AG08395 (cell line): ENCODE results near the gene PTPRD.

Source experiments
- DNase-seq: peaks from one replicate; pipeline ENCODE4 v3.0.0; 2012; ENCODE audit warnings: mixed read lengths, low spot score

Gene PTPRD

GRCh38 chr9:8637626-8638025, 1975.2 kb downstream of the PTPRD start:
- DNase-seq, result no peak

DNA sequence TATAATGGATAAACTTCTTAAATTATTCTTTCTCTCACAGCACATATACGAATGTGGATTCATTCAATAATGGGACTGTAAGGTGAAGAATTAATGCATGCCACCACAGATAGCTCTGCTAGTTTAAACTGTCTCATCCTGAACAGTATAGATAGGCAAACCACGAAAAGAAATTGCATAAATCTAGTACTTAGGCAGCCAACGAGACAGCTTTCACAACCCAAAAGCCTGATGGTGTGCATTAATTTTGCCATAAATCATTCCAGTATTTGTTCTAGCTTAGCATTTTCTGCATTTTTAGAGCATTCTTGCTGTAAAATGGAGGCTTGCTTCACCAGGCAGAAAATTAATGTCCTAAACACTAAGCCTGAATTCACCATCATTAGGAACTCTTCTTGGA, 1979.0 kb downstream of the PTPRD start:
- no peak for DNase-seq

GRCh38 chr9:8632493-8632892, 1980.3 kb downstream of the PTPRD start:
- DNase-seq, result no peak

GRCh38 chr9:8628791-8629190, 1984.0 kb downstream of the PTPRD start:
- no peak for DNase-seq

GRCh38 chr9:8627976-8628679, 1984.7 kb downstream of the PTPRD start:
- no peak for DNase-seq

DNA sequence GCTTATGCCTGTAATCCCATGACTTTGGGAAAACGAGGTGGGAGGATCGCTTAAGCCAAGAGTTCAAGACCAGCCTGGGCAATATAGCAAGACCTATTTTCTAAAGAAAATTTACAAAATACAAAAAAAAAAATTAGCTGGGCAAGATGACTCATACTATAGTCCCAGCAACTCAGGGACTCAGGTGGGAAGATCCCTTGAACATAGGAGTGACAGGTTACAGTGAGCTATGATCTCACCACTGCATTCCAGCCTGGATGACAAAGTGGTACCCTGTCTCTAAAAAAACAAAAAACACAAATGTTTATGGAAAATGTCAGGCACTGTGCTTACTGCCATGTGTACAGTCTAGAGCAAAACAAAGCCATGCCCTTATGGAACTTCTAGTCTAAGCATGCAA, 1989.9 kb downstream of the PTPRD start:
- no peak for DNase-seq

DNA sequence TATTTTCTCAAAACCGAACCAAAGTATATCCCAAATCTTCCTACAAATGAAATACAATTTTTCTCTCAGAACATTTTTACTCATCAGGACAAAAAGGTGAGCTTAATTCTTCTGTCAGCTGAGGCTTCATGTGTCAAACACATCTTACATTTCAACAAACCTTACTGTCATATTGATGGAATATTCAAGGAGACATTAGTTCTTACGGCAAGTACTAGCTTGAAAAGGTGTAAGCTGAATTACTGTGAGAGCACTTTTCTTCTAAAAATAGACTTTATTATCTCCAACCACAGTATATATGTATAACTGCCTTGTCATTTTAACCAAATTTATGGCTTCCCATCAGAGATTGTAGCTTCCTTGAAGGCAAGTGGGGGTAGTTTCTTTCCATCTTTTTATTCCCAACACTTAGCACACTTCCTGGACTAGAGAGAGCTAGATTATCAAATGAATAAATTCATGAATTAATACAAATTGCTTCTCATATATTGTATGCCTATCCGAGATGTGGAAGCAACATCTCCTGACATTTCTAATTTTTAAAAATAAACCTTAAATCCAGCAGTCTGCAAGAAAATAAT, 1990.5 kb downstream of the PTPRD start:
- DNase-seq, result no peak

GRCh38 chr9:8621416-8621815, 1991.4 kb downstream of the PTPRD start:
- DNase-seq, result no peak

GRCh38 chr9:8616414-8616813, 1996.4 kb downstream of the PTPRD start:
- no peak for DNase-seq

DNA sequence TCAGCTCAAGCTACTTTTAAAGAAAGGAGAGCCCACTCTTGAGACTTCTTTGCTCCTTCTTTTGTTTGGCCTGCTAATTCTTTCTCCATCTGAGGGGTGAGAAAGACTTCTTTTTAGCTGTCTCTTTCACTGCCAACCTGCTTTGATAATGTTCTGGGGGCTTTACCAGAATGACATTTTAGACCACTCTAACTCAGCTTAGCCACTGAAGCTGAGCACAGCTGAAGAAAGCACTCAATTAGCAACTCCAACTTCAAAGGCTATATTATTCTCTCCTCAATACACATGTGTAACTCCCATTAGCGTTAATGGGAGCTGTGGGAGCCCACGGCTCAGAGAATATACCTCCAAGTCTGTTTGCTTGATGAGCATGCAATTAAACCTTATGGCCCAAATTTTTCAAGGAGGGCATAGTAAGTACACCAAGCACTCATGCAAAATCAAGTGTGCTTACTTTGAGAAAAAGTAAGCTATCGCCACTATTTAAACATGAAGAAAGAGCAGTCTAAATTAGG, 1997.8 kb downstream of the PTPRD start:
- no peak for DNase-seq

- DNase-seq, result no peak
These were observed 1999.4 kb downstream of the PTPRD start for GRCh38 chr9:8613346-8613825.

DNA sequence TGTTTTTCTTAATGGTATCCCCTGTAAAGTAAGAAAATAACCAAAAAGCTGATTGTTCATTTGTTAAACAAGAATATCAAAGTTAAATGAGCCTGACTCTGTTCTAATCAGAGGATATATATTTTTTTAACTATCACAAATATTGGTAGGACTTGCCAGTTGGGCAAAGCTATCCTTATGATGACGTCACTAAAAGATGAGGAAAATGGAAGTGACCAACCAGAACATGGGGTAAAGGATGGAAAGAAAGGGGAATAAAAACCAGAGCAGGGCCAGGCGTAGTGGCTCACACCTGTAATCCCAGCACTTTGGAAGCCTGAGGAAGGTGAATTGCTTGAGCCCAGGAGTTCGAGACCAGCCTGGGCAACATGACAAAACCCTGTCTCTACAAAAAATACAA, 2001.6 kb downstream of the PTPRD start:
- DNase-seq, result no peak

- no peak for DNase-seq
These were observed 2002.5 kb downstream of the PTPRD start for GRCh38 chr9:8610256-8610655.

DNA sequence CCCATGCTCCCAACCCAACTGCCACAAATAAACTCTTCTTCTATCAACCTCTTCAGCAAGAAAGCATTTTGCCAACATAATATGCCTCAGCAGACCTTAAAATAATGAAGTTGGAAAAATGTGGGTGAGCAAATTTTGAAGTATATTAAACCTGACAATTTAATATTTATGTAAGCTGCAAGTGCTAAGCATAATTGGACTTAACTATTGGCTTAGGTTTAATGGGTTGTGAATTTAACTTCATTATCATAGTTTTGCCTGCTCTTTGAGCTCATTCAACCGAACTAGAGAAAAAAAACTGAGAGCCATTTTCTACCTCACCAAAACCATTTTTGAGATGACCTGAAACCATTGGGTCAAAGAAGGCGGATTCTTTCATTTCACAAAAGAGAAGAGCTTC, 2007.7 kb downstream of the PTPRD start:
- no peak for DNase-seq

DNA sequence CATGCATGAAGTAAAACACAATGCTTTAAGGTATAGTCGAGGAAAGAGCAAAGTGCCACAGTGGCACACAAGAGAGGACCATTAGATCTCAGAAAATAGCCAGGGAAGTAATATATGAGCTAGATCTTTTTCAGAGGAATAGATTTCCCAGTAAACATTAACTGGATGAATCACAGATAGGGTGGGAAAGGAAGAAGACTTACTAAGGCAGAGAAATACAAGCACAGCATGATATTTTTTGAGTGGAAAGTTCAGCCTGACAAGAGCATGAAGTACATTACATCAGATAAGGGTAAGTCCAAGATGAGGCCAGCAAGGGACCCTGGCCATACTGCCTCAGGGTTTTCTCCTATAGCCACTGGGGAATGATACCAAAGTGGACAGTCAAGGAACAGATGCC, 2008.6 kb downstream of the PTPRD start:
- no peak for DNase-seq

DNA sequence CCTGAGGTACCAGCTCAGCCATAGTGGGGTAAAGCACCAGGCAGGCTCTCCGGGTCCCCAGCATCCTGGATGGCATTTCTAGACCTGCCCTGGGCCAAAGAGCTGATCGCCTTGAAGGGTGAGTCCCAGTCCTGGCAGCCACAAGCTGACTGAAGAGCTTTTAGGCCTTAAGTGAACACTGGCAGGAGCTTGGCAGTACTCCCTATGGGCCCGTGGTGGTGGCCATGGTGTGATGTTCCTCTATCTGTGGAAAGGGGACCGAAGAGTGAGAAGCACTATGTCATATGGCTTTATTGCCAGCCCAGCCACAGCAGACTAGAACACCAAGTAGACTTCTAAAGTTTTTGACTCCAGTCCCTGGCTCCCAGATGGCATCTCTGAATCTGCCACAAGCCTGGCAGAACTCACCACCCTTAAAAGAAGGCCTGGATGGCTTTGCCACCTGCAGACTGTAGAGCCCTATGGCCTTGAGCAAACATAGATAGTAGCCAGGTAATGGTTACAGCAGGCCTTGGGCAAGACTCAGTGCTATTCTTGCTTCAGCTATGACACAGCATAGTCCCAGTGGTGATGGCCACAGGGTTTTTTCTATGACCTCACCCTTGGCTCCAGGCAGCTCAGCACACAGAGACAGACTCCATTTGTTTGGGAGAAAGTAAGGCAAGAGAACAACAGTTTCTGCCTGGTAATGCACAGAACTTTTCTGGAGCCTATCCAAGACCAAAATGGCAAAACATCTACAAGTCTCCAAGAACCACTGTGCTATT, 2011.7 kb downstream of the PTPRD start:
- DNase-seq, result no peak

DNA sequence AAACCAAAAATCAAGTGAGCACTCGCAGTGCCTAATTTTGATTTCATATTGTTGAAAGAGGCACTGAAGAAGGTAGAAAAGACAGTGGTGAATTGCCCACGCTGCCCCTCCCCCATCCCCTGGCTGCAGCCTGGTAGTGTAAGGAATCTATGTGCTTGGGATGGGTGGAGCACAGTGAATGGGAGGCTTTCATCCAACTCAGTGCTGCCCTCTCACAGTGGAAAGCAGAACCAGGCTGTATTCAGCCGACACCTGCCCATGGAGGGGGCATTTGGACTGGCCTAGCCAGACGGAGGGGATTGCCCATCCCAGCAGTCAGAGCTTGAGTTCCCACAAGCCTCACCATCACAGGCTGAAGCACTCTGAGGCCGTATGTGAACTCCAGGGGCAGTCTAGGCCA, 2012.9 kb downstream of the PTPRD start:
- no peak for DNase-seq

- no peak for DNase-seq
These were observed 2023.3 kb downstream of the PTPRD start for GRCh38 chr9:8589476-8589875.

GRCh38 chr9:8585036-8585435, 2027.8 kb downstream of the PTPRD start:
- DNase-seq, result no peak

GRCh38 chr9:8579661-8580060, 2033.1 kb downstream of the PTPRD start:
- DNase-seq, result no peak

DNA sequence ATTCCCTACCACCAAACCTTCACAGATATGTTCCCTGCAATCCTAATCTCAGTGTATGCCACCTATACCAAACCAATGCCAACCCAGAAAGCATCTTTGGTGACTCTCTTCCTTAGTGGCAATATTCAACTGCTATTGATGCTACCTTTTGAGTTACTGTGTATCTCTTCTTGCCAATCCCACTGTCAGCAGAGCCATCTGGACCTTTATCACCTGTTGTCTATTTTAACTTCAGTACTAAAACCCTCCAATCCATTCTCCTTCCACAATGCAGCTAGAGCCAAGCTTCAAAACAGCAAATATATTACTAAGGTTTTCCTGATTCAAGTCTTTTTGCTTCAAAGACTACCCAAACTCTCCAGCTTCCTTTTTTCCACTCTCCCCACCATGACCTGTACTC, 2036.1 kb downstream of the PTPRD start:
- DNase-seq, result no peak

DNA sequence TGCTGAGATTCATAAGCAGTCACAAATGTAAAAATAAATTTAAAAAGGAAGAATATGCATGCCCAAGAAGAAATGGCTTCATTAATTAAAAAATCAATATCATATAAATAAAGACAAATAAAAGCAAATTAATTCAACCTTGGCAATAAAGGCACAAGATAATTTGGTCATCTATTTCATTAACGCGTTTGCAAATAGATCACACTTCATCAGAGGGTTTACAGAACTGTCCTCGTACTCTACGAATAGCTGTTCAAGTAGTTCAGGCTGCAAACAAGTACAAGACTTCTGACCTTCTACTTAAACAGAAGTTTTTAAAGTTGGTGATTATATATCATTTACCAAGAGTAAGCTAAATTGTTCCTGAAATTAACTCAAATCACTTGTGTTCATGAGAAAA, 2038.0 kb downstream of the PTPRD start:
- no peak for DNase-seq

- no peak for DNase-seq
These were observed 2040.6 kb downstream of the PTPRD start for GRCh38 chr9:8572209-8572608.
